SK-N-SH (cell line): ENCODE data around the gene PFDN1.

Experiments used
- CHD2 ChIP-seq: fragments of 150-350 bp; IDR thresholded peaks from 2 replicates; pipeline ENCODE4 v1.6.1; 2018; ENCODE audit warnings: low read length; ENCODE audit not compliant: partially characterized antibody
- ELF1 ChIP-seq: IDR thresholded peaks from 2 replicates; pipeline ENCODE4 v1.4.0; 2012
- EP300 ChIP-seq, 2 experiments: IDR thresholded peaks; 2 replicates each; pipeline versions ENCODE4 v1.4.0 to v1.6.1; 2012; ENCODE audit warnings: borderline replicate concordance in 1 of 2, low read depth in 1 of 2, low read length in 1 of 2
- MEF2A ChIP-seq: IDR thresholded peaks from 2 replicates; pipeline ENCODE4 v1.4.0; 2012; ENCODE audit warnings: low read depth, borderline replicate concordance
- RFX5 ChIP-seq: IDR thresholded peaks from 2 replicates; pipeline ENCODE4 v1.6.1; 2012; ENCODE audit warnings: mild to moderate bottlenecking, improper control_type of control experiment, low read length
- TF ChIP-seq, protein P1 (sequence below): fragments of 200-600 bp; sonication (generic); IDR thresholded peaks from 2 replicates; pipeline ENCODE4 v1.6.1; 2017; ENCODE audit warnings: antibody characterized with exemption, mild to moderate bottlenecking, moderate library complexity
- TF ChIP-seq, protein P2 (sequence below): IDR thresholded peaks from 2 replicates; pipeline ENCODE4 v1.6.1; 2012; ENCODE audit warnings: mild to moderate bottlenecking, low read depth, low read length, moderate library complexity
- TF ChIP-seq, protein P3 (sequence below): fragments of 150-350 bp; IDR thresholded peaks from 2 replicates; pipeline ENCODE4 v1.6.1; 2017; ENCODE audit warnings: antibody characterized with exemption, low read length, low read depth, borderline replicate concordance

DNA sequence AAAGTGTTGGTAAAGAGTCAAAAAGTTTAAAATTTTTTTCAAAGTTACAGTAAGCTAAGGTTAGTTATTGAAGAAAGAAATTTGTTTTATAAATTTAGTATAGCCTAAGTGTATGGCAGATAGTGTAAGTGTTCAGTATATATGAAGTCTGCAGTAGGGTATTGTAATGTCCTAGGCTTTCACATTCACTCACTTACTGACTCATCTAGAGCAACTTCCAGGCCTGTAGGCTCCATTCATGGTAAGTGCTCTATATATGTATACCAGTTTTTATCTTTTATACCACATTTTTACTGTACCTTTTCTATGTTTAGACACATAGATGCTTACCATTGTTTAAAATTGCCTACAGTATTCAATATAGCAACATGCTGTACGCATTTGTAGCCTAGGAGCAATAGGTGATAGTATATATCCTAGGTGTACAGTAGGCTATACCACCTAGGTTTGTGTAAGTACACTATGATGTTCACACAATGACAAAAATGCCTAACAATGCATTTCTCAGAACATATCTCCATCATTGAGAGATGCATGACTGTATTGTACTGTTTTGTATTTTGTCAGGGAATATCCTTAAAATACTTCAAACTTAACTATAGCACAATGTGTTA lies 89.4 kb downstream of the PFDN1 start:
- TF ChIP-seq, protein P1, sequence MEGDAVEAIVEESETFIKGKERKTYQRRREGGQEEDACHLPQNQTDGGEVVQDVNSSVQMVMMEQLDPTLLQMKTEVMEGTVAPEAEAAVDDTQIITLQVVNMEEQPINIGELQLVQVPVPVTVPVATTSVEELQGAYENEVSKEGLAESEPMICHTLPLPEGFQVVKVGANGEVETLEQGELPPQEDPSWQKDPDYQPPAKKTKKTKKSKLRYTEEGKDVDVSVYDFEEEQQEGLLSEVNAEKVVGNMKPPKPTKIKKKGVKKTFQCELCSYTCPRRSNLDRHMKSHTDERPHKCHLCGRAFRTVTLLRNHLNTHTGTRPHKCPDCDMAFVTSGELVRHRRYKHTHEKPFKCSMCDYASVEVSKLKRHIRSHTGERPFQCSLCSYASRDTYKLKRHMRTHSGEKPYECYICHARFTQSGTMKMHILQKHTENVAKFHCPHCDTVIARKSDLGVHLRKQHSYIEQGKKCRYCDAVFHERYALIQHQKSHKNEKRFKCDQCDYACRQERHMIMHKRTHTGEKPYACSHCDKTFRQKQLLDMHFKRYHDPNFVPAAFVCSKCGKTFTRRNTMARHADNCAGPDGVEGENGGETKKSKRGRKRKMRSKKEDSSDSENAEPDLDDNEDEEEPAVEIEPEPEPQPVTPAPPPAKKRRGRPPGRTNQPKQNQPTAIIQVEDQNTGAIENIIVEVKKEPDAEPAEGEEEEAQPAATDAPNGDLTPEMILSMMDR = no peak
- TF ChIP-seq, protein P2, sequence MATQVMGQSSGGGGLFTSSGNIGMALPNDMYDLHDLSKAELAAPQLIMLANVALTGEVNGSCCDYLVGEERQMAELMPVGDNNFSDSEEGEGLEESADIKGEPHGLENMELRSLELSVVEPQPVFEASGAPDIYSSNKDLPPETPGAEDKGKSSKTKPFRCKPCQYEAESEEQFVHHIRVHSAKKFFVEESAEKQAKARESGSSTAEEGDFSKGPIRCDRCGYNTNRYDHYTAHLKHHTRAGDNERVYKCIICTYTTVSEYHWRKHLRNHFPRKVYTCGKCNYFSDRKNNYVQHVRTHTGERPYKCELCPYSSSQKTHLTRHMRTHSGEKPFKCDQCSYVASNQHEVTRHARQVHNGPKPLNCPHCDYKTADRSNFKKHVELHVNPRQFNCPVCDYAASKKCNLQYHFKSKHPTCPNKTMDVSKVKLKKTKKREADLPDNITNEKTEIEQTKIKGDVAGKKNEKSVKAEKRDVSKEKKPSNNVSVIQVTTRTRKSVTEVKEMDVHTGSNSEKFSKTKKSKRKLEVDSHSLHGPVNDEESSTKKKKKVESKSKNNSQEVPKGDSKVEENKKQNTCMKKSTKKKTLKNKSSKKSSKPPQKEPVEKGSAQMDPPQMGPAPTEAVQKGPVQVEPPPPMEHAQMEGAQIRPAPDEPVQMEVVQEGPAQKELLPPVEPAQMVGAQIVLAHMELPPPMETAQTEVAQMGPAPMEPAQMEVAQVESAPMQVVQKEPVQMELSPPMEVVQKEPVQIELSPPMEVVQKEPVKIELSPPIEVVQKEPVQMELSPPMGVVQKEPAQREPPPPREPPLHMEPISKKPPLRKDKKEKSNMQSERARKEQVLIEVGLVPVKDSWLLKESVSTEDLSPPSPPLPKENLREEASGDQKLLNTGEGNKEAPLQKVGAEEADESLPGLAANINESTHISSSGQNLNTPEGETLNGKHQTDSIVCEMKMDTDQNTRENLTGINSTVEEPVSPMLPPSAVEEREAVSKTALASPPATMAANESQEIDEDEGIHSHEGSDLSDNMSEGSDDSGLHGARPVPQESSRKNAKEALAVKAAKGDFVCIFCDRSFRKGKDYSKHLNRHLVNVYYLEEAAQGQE = no peak
- TF ChIP-seq EP300 (IDR thresholded peaks at IDR 0.05; ENCODE audit: borderline replicate concordance in 1 of 2, low read depth in 1 of 2, low read length in 1 of 2) (no peak), CHD2 (no peak), RFX5 (no peak), ELF1 (no peak), MEF2A (no peak)
- TF ChIP-seq, protein P3, sequence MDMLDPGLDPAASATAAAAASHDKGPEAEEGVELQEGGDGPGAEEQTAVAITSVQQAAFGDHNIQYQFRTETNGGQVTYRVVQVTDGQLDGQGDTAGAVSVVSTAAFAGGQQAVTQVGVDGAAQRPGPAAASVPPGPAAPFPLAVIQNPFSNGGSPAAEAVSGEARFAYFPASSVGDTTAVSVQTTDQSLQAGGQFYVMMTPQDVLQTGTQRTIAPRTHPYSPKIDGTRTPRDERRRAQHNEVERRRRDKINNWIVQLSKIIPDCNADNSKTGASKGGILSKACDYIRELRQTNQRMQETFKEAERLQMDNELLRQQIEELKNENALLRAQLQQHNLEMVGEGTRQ = no peak
